Effector memory CD8-positive, alpha-beta T cell (primary cell): ENCODE data around the gene CDK18.

ENCODE experiments used
- ATAC-seq: fragments of 150-1000 bp; cut with Tn5 transposase; replicated peaks from 2 replicates; pipeline ENCODE4 v1.10.0; 2021; ENCODE audit warnings: mild to moderate bottlenecking, moderate library complexity
- DNase-seq, 3 experiments: peaks; one replicate each; pipeline ENCODE4 v3.0.0; 2021
- H3K27ac Mint-ChIP-seq, 2 donors: one replicate each; pipeline ENCODE4 v1.8.0; 2022; ENCODE audit warnings: mild to moderate bottlenecking in 2 of 2, mixed read lengths in 2 of 2, moderate library complexity in 2 of 2
- H3K27me3 Mint-ChIP-seq, 2 donors: one replicate each; pipeline ENCODE4 v1.8.0; 2022; ENCODE audit warnings: mixed read lengths in 2 of 2
- H3K36me3 Mint-ChIP-seq: one replicate; pipeline ENCODE4 v1.8.0; 2022; ENCODE audit warnings: mild to moderate bottlenecking, moderate library complexity, mixed read lengths; ENCODE audit not compliant: insufficient read depth
- H3K4me1 Mint-ChIP-seq, 2 donors: one replicate each; pipeline ENCODE4 v1.8.0; 2022; ENCODE audit warnings: low read depth in 2 of 2, mixed read lengths in 2 of 2
- H3K4me3 Mint-ChIP-seq, 2 donors: one replicate each; pipeline ENCODE4 v1.8.0; 2022; ENCODE audit warnings: mild to moderate bottlenecking in 2 of 2, mixed read lengths in 2 of 2, moderate library complexity in 2 of 2
- H3K9me3 Mint-ChIP-seq, 2 donors: one replicate each; pipeline ENCODE4 v1.8.0; 2022; ENCODE audit warnings: mixed read lengths in 2 of 2

Gene CDK18

DNA sequence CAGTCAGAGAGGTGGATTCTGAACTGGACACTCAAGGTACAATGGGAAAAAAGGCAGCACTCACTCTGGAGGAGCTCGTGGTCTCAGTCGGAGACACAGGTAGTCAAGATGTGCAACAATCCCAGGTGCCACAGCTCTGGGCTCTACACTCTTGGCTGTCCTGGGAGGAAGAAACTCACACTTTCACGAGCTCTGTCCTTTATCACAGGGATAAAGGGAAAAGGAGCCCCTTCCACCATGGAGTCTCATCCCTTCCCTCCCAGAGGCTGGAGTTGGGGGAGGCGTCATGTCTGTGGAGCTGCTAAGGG is 20.3 kb downstream of the CDK18 start:
- H3K27ac Mint-ChIP-seq: no peak overlapping the region
- peaks cover 6 to 10% of the 10 kb centered on the region in 2 donors for H3K4me1 Mint-ChIP-seq
- peaks cover 14 to 41% of the 10 kb centered on the region in 2 donors for H3K27me3 Mint-ChIP-seq
- ATAC-seq (no peak), DNase-seq (no peak)
- no peaks in the 10 kb centered on the region for H3K36me3 Mint-ChIP-seq
- no peaks in the 10 kb centered on the region for H3K9me3 Mint-ChIP-seq
- no peak overlapping the region for H3K4me3 Mint-ChIP-seq

DNA sequence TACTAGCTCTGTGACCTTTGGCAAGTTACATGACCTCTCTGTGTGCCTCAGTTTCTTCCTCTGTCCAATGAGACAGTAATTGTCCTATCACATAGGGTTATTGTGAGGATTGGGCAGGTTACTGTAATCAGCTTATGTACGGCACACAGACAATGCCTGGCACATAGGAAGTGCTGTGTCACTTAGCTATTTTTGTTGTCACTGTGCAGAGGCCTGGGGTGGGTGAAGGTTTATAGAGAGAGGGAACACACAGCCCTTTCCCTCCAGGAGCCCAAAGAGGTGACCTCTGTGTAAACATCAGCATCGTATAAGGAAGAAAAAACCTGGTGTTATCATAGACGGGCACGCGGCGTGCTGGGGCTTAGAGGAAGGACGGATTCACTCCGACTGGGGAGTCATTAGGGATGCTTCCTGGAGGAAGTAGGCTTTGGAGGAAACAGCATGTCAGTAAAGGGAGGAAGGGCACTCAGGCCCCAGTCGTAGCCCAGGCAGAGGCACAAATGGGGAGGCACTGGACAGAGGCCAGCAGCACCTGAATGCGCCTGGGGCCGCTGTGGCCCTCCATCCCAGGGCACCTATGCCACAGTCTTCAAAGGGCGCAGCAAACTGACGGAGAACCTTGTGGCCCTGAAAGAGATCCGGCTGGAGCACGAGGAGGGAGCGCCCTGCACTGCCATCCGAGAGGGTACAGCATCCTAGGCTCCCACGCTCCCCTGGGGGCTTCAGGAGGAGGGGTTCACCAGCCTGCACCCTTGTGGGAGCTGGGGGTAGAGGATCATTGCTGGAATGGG is 21.2 kb downstream of the CDK18 start:
- ATAC-seq: no peak
- H3K27ac Mint-ChIP-seq: peak overlapping the region in 1 of 2 donors; percentile 24
- no peak overlapping the region for H3K4me3 Mint-ChIP-seq

DNA sequence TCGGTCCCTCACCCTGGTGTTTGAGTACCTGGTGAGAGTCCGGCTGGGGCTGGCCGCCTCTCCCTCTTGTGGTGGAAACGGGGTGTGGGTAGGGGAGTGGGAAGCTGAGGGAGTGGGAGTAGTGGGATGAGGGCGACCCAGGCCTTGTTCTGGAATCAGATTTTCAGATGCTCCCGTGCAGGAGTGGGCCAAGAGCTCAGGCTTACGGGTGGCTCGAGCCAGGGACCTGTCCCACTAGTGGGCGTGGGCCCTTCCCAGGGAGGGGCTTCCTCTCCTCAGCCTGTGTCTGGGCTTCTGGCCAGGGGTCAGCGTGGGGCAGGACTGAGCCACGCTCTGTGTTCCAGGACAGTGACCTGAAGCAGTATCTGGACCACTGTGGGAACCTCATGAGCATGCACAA is 22.0 kb downstream of the CDK18 start:
- no peak for ATAC-seq
- Mint-ChIP-seq H3K27me3 (peaks cover 24 to 50% of the 10 kb centered on the region in 2 donors), H3K9me3 (no peaks in the 10 kb centered on the region), H3K36me3 (peaks cover 2% of the 10 kb centered on the region), H3K27ac (no peak overlapping the region), H3K4me1 (peaks cover 6 to 13% of the 10 kb centered on the region in 2 donors), H3K4me3 (no peak overlapping the region)
- DNase-seq: no peak

More for the DNA sequence above, 21.2 kb downstream of the CDK18 start:
- no peak for DNase-seq
- Mint-ChIP-seq H3K27me3 (peaks cover 16 to 43% of the 10 kb centered on the region in 2 donors), H3K9me3 (no peaks in the 10 kb centered on the region), H3K36me3 (peaks cover under 1% of the 10 kb centered on the region), H3K4me1 (peaks cover 6 to 13% of the 10 kb centered on the region in 2 donors)

DNA sequence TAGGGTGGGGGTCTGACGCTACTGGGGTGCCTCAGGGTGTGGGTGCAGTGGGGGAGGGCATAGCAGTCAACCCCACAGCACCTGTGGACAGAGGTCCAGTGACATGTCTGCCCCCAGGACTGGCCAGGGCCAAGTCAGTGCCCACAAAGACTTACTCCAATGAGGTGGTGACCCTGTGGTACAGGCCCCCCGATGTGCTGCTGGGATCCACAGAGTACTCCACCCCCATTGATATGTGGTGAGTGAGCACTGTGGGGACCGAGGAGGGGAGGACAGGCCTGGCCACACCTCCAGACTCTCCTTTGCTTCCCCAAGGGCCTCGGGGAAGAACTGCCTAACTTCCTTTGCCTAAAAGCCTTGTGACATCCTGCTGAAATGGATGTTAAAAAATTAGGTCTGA is 23.5 kb downstream of the CDK18 start:
- DNase-seq (no peak), ATAC-seq (no peak)
- peak overlapping the region in 1 of 2 donors; percentile 20 for H3K27ac Mint-ChIP-seq
- H3K4me1 Mint-ChIP-seq: peaks cover 6 to 13% of the 10 kb centered on the region in 2 donors
- H3K27me3 Mint-ChIP-seq: peaks cover 33 to 58% of the 10 kb centered on the region in 2 donors
- no peaks in the 10 kb centered on the region for H3K9me3 Mint-ChIP-seq
- peaks cover 2% of the 10 kb centered on the region for H3K36me3 Mint-ChIP-seq
- peak overlapping the region in 1 of 2 donors; percentile 4 for H3K4me3 Mint-ChIP-seq

DNA sequence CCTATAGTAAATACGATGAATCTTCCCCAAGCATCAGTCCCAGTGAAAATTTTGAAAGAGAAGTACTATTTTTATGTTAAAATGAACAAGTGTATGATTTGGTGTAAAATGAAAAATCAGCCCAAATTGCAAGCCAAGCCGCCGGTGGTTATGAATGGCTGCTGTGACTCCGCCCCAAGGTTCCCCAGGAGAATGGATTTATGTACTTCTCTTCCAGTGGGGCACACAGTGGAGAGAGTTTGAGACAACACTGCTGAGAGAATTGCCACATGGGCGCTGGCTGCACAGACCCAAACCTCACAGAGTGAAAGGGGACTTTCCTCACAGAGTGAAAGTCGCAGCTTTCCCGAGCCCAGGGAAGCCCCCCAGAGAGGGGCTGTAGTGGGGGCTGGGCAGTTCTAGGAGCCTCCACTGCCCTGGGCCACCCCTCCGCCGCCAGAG is 24.0 kb downstream of the CDK18 start:
- no peak for DNase-seq
- Mint-ChIP-seq H3K4me1 (peaks cover 6 to 13% of the 10 kb centered on the region in 2 donors), H3K4me3 (peak overlapping the region in 1 of 2 donors; percentile 4), H3K27ac (peak overlapping the region in 1 of 2 donors; percentile 20), H3K9me3 (no peaks in the 10 kb centered on the region), H3K27me3 (peaks cover 33 to 58% of the 10 kb centered on the region in 2 donors), H3K36me3 (peaks cover 2% of the 10 kb centered on the region)
- ATAC-seq: no peak

DNA sequence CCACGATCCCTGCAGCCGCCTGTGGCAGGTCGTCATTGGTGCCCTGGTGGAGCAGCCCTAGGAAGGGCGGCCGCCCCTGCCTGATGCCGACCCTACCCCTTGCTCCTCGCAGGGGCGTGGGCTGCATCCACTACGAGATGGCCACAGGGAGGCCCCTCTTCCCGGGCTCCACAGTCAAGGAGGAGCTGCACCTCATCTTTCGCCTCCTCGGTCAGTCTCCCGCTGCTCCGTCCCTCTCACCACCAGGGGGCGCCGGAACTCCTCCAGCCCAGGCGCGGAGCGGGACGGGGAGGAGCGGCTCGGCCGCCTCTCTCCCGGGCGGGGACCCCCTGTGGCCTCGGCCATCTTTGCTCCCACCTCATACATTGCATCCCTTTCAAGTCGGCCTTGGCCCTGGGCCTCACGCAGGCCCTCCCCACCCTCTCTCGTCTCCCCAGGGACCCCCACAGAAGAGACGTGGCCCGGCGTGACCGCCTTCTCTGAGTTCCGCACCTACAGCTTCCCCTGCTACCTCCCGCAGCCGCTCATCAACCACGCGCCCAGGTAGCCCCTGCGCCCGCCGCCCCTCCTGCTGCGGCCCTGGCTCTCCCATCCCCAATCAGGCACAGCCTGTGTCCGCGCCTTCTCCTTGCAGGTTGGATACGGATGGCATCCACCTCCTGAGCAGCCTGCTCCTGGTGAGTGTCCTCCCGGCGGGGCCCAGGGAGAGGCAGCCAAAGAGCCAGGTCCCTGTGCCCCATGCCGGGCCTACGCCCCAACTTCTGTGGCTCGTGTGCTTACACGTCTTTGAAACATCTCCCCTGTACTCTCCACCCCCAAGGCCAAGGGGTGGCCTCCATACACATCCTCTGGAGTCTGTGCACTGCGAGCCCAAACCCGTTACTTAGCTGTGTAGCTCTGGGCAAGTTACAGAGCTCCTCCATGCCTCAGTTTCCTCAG is 24.7 kb downstream of the CDK18 start:
- no peaks in the 10 kb centered on the region for H3K9me3 Mint-ChIP-seq
- peaks cover 2% of the 10 kb centered on the region for H3K36me3 Mint-ChIP-seq
- H3K27ac Mint-ChIP-seq: peak overlapping the region; percentile 15 to 31
- H3K4me3 Mint-ChIP-seq: peak overlapping the region; percentile 49 to 59
- peaks cover 6 to 12% of the 10 kb centered on the region in 2 donors for H3K4me1 Mint-ChIP-seq
- ATAC-seq: peak; percentile 82
- peaks cover 33 to 57% of the 10 kb centered on the region in 2 donors for H3K27me3 Mint-ChIP-seq
- DNase-seq: peak; percentile 81 to 83 (median 81)

DNA sequence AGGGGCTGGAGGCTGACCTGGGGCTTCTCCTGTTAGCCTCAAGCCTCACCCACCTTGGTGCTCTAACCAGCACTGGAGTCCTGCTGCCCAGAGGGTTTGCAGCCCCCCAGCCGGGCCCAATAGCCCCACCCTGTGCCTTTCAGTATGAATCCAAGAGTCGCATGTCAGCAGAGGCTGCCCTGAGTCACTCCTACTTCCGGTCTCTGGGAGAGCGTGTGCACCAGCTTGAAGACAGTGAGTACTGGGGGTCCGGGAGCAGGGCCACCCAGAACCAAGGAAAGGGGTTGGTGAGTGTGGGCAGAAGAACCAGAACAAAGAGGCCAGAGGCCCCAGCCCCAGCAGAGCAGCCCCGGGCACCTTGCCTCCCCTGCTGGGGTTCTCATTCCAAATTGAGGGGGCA is 25.6 kb downstream of the CDK18 start:
- ATAC-seq (no peak), DNase-seq (no peak)
- H3K4me3 Mint-ChIP-seq: peak overlapping the region; percentile 27 to 59
- peaks cover 6 to 11% of the 10 kb centered on the region in 2 donors for H3K4me1 Mint-ChIP-seq
- H3K27ac Mint-ChIP-seq: peak overlapping the region in 1 of 2 donors; percentile 15
- no peaks in the 10 kb centered on the region for H3K9me3 Mint-ChIP-seq
- peaks cover 2% of the 10 kb centered on the region for H3K36me3 Mint-ChIP-seq
- H3K27me3 Mint-ChIP-seq: peaks cover 36 to 53% of the 10 kb centered on the region in 2 donors

DNA sequence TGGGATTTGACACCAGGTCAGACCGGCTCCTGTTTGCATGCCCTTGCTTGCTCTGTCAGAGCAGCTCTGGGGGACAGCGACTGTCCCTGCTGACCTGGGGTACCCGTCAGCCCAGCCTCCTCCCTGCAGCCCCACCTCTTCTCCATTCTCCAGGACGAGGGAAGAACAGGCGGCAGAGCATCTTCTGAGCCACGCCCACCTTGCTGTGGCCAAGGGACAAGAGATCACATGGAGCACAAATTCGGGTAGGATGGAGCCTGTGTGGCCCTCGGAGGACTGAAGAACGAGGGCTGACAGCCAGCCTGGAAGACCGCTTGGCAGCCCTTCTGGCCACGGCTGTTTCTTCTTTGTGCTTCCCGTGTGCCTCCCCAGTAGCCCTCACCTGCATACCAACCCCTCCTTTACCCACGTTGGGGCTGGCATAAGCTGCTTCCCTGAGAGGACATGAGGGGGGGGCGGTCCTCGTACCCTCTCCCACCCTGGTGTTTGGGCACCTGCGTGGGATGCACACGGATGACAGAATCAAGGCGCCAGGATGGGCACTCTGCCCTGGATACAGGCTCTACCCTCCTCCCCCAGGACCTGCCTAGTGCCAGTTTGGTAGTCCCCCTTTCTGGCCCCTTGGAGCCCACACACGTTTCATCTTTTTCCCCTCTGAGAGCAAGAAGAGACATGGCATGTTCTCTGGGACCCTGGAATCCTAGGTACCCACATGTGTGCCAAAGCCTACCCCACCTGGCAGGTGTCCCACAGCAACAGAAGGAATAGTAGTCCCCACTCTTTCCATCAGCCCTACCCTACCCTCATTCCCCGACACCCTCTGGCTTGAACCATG is 26.9 kb downstream of the CDK18 start:
- Mint-ChIP-seq H3K4me3 (no peak overlapping the region), H3K27me3 (peaks cover 47 to 57% of the 10 kb centered on the region in 2 donors), H3K27ac (no peak overlapping the region), H3K36me3 (peaks cover 2% of the 10 kb centered on the region), H3K9me3 (no peaks in the 10 kb centered on the region), H3K4me1 (peaks cover 6 to 11% of the 10 kb centered on the region in 2 donors)
- DNase-seq (no peak), ATAC-seq (no peak)

DNA sequence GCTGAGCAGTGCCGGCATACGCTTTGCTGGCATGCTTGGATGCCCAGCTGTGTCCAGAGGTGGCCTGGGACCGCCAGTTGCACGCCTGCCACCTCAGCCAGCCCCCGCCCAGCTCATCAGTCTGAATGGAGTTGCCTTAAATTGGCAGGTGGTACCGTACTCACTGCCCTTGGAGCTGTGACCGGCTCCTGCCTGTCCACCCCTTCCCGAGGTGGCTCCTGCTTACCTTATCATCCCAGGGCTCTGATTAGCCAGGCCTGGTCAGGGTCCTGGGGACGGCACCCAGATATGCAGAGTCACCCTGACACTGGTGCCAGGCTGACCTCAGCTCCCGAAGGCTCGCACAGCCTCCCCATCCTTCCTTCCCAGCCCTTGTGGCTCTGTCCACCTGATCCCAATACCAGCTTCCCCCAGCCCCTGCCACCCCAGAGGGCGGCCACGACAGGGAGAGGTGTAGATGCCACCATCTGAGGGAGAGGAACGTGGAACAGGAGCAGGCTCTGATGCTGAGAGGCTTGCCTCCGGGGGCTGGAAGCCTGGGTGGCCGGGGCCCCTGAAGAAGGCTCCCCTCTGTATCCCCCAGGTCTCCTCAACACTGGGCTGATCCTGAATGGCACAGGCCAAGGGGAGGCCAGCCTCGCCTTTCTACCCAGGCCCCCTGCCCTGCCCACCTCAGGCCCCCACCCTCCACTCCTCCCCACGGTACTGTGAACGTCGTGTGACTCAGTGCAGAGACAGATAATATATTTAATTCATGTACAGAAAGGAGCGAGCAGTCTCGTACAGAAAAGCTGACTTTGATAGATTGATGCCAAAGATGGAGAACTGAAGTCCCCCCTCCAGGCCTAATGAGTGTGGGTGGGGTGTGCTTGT is 27.8 kb downstream of the CDK18 start:
- Mint-ChIP-seq H3K4me3 (no peak overlapping the region), H3K4me1 (peaks cover 11 to 12% of the 10 kb centered on the region in 2 donors), H3K27ac (no peak overlapping the region), H3K36me3 (peaks cover 2% of the 10 kb centered on the region), H3K9me3 (no peaks in the 10 kb centered on the region), H3K27me3 (peaks cover 55 to 66% of the 10 kb centered on the region in 2 donors)
- no peak for DNase-seq
- ATAC-seq: no peak

DNA sequence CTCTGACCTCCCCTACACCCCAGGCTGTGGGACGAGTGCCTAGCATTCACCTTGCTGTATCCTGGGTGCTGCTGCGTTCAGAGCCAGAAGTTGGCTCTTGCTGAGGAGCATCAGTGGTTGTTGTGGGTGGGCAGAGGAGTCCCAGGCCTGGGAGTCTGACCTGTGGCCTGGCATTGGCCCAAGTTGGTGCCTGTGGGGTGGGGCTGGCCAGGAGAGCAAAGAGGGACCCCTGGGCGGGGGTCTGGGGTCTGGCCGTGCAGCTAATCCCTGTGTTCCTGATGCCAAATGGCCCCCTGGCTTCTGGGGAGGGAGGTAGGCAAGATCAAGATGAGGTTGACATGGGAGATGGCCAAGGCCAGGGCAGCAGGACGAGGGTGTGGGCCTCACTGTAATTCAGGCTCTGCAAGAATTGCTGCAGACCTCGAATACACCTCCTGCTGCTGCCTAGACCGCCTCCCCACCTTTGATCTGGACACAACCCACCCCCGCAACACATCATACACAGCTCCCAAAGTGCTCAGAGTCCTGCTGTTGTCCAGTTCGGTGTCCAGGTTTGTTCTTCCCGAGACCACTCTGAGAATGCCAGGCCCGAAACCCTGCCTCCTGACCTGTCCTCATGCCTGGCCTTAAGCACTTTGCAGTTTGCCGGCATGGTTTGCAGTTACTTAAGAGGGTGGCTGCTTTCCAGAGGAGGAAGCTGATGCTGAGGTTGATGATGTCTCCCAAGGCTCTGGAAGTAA is 28.7 kb downstream of the CDK18 start:
- no peak for DNase-seq
- no peak for ATAC-seq
- H3K27ac Mint-ChIP-seq: no peak overlapping the region
- H3K4me1 Mint-ChIP-seq: peaks cover 10 to 13% of the 10 kb centered on the region in 2 donors
- peaks cover 2% of the 10 kb centered on the region for H3K36me3 Mint-ChIP-seq
- peaks cover 55 to 66% of the 10 kb centered on the region in 2 donors for H3K27me3 Mint-ChIP-seq
- no peaks in the 10 kb centered on the region for H3K9me3 Mint-ChIP-seq
- no peak overlapping the region for H3K4me3 Mint-ChIP-seq

DNA sequence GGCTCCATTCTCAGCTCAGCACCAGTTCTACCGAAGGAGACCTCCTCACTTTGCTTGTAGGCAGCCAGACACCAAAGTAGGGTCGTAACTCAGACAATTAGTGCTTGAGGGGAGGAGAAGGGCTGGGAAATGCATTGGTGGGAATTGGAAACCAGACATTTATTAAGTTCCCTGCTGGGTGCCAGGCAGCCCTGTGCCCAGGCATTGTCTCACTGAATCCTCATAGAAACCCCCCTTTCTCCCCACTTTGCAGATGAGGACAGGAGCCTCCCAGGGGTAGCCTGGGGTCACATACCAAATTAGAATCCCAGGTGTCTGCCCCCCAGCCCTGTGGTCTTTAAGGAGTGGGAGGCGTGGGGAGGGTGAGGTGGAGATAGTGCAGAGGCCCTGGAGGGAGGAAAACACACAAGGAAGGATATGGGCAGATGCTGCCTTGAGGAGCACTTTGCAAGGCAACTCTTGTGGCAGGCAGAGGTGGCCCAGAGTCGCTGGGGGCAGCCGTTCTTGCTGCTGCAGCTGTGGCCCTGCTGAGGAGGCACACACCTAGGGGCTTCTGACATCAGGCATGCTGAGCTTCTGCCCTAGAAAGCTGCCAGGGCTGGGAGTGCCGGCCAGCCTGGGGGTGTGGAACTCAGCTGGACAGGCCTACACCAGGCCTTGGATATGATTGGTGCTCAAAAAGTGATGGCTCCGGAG is 29.4 kb downstream of the CDK18 start:
- peaks cover 58 to 70% of the 10 kb centered on the region in 2 donors for H3K27me3 Mint-ChIP-seq
- no peak overlapping the region for H3K27ac Mint-ChIP-seq

More for the DNA sequence above, 29.4 kb downstream of the CDK18 start:
- no peak overlapping the region for H3K4me3 Mint-ChIP-seq
- no peaks in the 10 kb centered on the region for H3K9me3 Mint-ChIP-seq
- peaks cover 9 to 13% of the 10 kb centered on the region in 2 donors for H3K4me1 Mint-ChIP-seq
- peaks cover 2% of the 10 kb centered on the region for H3K36me3 Mint-ChIP-seq
- DNase-seq: no peak
- ATAC-seq: no peak
